HEK293T (cell line): ENCODE data around the gene TTC6.

Source experiments
- ARNT ChIP-seq: fragments of 450-650 bp; IDR thresholded peaks from 2 replicates; pipeline ENCODE4 v1.6.1; 2017; ENCODE audit warnings: mild to moderate bottlenecking
- BHLHE40 ChIP-seq: fragments of 450-650 bp; IDR thresholded peaks from 2 replicates; pipeline ENCODE4 v1.6.1; 2016; ENCODE audit warnings: mild to moderate bottlenecking, moderate library complexity, borderline replicate concordance
- HDGF ChIP-seq: fragments of 450-650 bp; IDR thresholded peaks from 2 replicates; pipeline ENCODE4 v1.6.1; 2017; ENCODE audit warnings: antibody characterized with exemption, borderline replicate concordance
- PKNOX1 ChIP-seq: fragments of 450-650 bp; IDR thresholded peaks from 2 replicates; pipeline ENCODE4 v1.6.1; 2016
- SP1 ChIP-seq: fragments of 450-650 bp; IDR thresholded peaks from 2 replicates; pipeline ENCODE4 v1.6.1; 2017
- SUZ12 ChIP-seq: fragments of 450-650 bp; IDR thresholded peaks from 2 replicates; pipeline ENCODE4 v1.6.1; 2016; ENCODE audit warnings: mild to moderate bottlenecking

GRCh38 chr14:37594238-37594970 lies 1.0 kb upstream of the TTC6 start:
- no peak for TF ChIP-seq PKNOX1
- TF ChIP-seq HDGF, result no peak
- no peak for TF ChIP-seq BHLHE40
- no peak for TF ChIP-seq SP1
- no peak for TF ChIP-seq SUZ12
- TF ChIP-seq ARNT, result no peak
